ENCODE data around the gene ENPP1.

Gene ENPP1

GRCh38 chr6:131804131-131804530 is 3.7 kb upstream of the ENPP1 start:
- TF ChIP-seq CTCF (IDR thresholded peaks at IDR 0.05; ENCODE audit: borderline replicate concordance, control extremely low read depth, extremely low read depth, insufficient read depth, missing control alignments): no peak
- in situ Hi-C loops (cut with MboI; ENCODE audit: low sequenced_read_pairs, unreplicated experiment): no loop called here
- DNase-seq (ENCODE audit: low spot score): no peak

GRCh38 chr6:131807321-131807643 is 538 bp upstream of the ENPP1 start:
- in situ Hi-C loops (cut with MboI; ENCODE audit: low sequenced_read_pairs, unreplicated experiment): no loop called here
- no peak for TF ChIP-seq CTCF (IDR thresholded peaks at IDR 0.05; ENCODE audit: borderline replicate concordance, control extremely low read depth, extremely low read depth, insufficient read depth, missing control alignments)
- DNase-seq (ENCODE audit: low spot score): no peak

DNA sequence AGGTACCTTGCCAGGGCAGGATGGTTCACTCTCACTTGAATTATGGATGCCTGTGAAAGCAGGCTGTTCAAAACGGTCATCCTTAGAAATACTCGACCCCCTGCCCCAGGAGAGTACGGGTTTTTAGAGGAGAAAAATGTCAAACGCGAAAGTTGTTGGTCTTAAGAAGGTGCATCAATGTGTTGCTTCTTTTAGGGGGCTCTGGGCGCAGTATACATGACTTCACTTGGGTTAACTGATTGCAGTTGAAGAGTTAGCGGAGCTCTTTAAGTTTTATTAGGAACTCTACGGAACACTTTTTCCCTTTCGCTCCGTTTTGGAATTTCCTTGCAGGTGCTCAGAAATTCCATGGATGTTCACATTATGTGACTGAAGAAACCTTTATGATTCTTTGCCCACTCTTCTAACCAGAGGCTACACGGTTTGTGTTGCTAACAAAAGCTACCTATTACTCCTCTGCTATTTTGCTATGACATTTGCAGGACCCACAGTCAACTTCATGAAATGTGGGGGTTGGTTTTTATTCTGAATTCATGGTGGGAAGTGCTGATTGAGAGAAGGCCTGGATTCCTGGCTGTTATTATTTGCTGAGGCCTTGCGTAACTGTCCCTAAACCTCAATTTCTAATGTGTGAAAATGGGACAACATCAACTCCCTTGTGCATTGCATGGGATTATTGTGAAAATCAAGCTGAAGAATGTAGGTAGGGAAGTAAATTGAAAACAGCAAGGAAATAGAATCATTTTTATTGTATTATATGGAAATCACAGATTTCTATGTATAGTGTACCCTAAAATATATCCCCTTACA is 845 bp downstream of the ENPP1 start:
- in situ Hi-C loops (cut with MboI; ENCODE audit: low sequenced_read_pairs, unreplicated experiment): no loop called here
- DNase-seq (ENCODE audit: low spot score): no peak
- no peak for TF ChIP-seq CTCF (IDR thresholded peaks at IDR 0.05; ENCODE audit: borderline replicate concordance, control extremely low read depth, extremely low read depth, insufficient read depth, missing control alignments)

DNA sequence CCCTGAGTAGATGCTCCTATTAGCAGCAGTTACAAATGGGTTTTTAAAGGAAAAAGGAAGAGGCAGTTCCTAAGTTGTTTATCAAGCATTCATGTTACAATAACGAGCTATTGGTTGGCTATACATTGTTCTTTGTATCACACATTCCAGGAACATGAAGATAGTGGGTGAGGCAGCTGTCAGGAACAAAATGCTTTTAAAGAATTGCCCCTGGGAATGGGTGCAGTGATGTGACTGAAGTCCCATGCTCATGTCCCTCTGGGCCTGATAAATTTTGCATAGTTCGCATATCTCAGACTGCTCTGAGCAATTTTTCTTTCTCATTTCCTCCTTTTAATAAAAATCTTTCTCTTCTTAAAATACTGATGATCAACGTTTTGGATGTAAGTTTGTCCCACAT is 3.7 kb downstream of the ENPP1 start:
- TF ChIP-seq CTCF (IDR thresholded peaks at IDR 0.05; ENCODE audit: borderline replicate concordance, control extremely low read depth, extremely low read depth, insufficient read depth, missing control alignments): no peak
- in situ Hi-C loops (cut with MboI; ENCODE audit: low sequenced_read_pairs, unreplicated experiment): no loop called here
- no peak for DNase-seq (ENCODE audit: low spot score)

DNA sequence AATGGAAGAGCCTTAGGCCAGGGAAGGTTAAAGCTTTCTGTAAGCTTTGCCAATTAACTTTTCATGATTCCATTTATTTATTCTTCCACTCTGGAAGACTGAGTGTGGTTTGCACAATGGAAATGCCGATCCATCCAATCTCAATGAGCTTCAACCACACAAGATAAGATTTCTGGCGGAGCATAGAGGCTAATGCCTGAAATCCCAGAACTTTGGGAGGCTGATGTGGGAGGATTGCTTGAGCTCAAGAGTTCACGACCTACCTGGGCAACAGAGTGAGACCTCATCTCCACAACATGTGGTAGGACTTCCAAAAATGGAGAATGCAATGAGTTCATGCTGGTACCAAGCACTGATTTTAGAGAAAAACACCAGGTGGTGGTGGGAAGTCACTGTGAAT is 6.2 kb downstream of the ENPP1 start:
- TF ChIP-seq CTCF (IDR thresholded peaks at IDR 0.05; ENCODE audit: borderline replicate concordance, control extremely low read depth, extremely low read depth, insufficient read depth, missing control alignments): no peak
- DNase-seq (ENCODE audit: low spot score): no peak
- in situ Hi-C loops (cut with MboI; ENCODE audit: low sequenced_read_pairs, unreplicated experiment): no loop called here

DNA sequence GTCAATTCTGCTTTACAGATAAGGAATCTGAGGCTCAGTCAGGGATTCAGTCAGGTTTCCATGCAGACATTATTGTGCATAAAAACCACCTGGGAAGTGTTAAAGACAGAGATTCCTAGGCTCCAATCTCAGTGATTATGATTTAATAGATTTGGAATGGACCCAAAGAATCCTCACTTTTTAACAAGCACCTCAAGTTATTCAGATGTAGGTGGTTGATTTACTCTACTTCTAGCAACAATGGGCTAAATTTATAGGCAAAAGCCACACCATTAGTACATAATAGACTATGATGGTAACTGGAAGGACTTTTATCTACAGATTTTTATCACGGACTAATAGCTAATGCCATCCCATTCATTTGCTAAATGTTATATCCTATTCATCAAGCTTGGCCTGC is 9.0 kb downstream of the ENPP1 start:
- DNase-seq (ENCODE audit: low spot score): no peak
- TF ChIP-seq CTCF (IDR thresholded peaks at IDR 0.05; ENCODE audit: borderline replicate concordance, control extremely low read depth, extremely low read depth, insufficient read depth, missing control alignments): no peak
- in situ Hi-C loops (cut with MboI; ENCODE audit: low sequenced_read_pairs, unreplicated experiment): no loop called here

Measured in GM13976 (cell line).